IMR-90 (cell line): ENCODE data around the gene EDDM13. TPM values are rescaled to one million over a fixed set of nuclear protein-coding genes. Genes with fewer than 3 reads are reported as not detected.
A peak's percentile ranks its signal among the peaks of the same experiment; 100 is the strongest.

Experiments used
- ATAC-seq: fragments of 200-7000 bp; cut with Tn5 transposase; 2 replicates; pipeline ENCODE4 v1.9.1; 2020; ENCODE audit warnings: low read depth, mild to moderate bottlenecking, moderate library complexity
- BruUV-seq: library from RNA; stranded (reverse); fragments of 400-500 nt; replicated peaks from 2 replicates; lab custom pipeline; 2021; lab: Mats Ljungman, UMichigan
- CTCF ChIA-PET: fragments of 300-600 bp; formaldehyde crosslinking; extraction: SDS; loops from one replicate; lab custom pipeline; 2021; ENCODE audit warnings: antibody characterized with exemption; lab: Yijun Ruan, JAX
- POLR2A ChIA-PET: fragments of 300-600 bp; sonication (Branson Sonifier 250); formaldehyde crosslinking; loops from one replicate; lab custom pipeline; 2022; ENCODE audit warnings: antibody characterized with exemption; ENCODE audit not compliant: unreplicated experiment; lab: Charles Lee
- DNase-seq: peaks from one replicate; pipeline ENCODE4 v3.0.0; 2013
- H2AFZ ChIP-seq: replicated peaks from 2 replicates; pipeline ENCODE3; 2013; ENCODE audit warnings: low read length, mild to moderate bottlenecking; ENCODE audit not compliant: poor library complexity
- H2AK5ac ChIP-seq: 2 replicates; pipeline ENCODE4 v1.6.1; 2013; ENCODE audit warnings: low read depth, low read length, inconsistent platforms
- H2AK9ac ChIP-seq: replicated peaks from 2 replicates; pipeline ENCODE3; 2013; ENCODE audit warnings: mild to moderate bottlenecking, low read depth, low read length, moderate library complexity; ENCODE audit not compliant: poor library complexity
- H2BK120ac ChIP-seq: 2 replicates; pipeline ENCODE4 v1.6.1; 2013; ENCODE audit warnings: low read depth, low read length, inconsistent platforms
- H2BK15ac ChIP-seq: 3 replicates; pipeline ENCODE4 v1.6.1; 2013; ENCODE audit warnings: low read depth, low read length, inconsistent platforms
- H2BK20ac ChIP-seq: 2 replicates; pipeline ENCODE4 v1.6.1; 2013; ENCODE audit warnings: low read depth, mild to moderate bottlenecking, inconsistent platforms, low read length, moderate library complexity
- H2BK5ac ChIP-seq: 2 replicates; pipeline ENCODE4 v1.6.1; 2013; ENCODE audit warnings: mild to moderate bottlenecking, low read depth, low read length, inconsistent platforms; ENCODE audit not compliant: poor library complexity, severe bottlenecking
- H3K14ac ChIP-seq: replicated peaks from 2 replicates; pipeline ENCODE4 v1.6.1; 2013; ENCODE audit warnings: low read depth, low read length, inconsistent platforms
- H3K18ac ChIP-seq: 2 replicates; pipeline ENCODE4 v1.6.1; 2013; ENCODE audit warnings: low read depth, low read length, control low read depth
- H3K23ac ChIP-seq: 2 replicates; pipeline ENCODE4 v1.6.1; 2013; ENCODE audit warnings: low read depth, low read length, inconsistent platforms
- H3K27ac ChIP-seq: 2 replicates; pipeline ENCODE4 v1.5.1; 2013; ENCODE audit warnings: mild to moderate bottlenecking, control low read depth, low read length; ENCODE audit not compliant: insufficient read depth
- H3K27me3 ChIP-seq: 2 replicates; pipeline ENCODE4 v1.6.1; 2013; ENCODE audit warnings: low read length; ENCODE audit not compliant: control insufficient read depth, insufficient read depth
- H3K36me3 ChIP-seq: 2 replicates; pipeline ENCODE4 v1.6.1; 2013; ENCODE audit warnings: low read length, mixed read lengths; ENCODE audit not compliant: control insufficient read depth, insufficient read depth
- H3K4ac ChIP-seq: 2 replicates; pipeline ENCODE4 v1.6.1; 2013; ENCODE audit warnings: low read depth, low read length, inconsistent platforms
- H3K4me1 ChIP-seq: 2 replicates; pipeline ENCODE4 v1.6.1; 2013; ENCODE audit warnings: low read length, mixed read lengths; ENCODE audit not compliant: control insufficient read depth, insufficient read depth
- H3K4me2 ChIP-seq: 2 replicates; pipeline ENCODE4 v1.6.1; 2013; ENCODE audit warnings: low read depth, mild to moderate bottlenecking, control low read depth, low read length, moderate library complexity
- H3K4me3 ChIP-seq: 2 replicates; pipeline ENCODE4 v1.5.1; 2013; ENCODE audit warnings: low read depth, mild to moderate bottlenecking, control low read depth, low read length, moderate library complexity; ENCODE audit not compliant: insufficient read depth
- H3K56ac ChIP-seq: 2 replicates; pipeline ENCODE4 v1.6.1; 2013; ENCODE audit warnings: low read length, inconsistent platforms; ENCODE audit not compliant: insufficient read depth; ENCODE audit errors: extremely low read depth
- H3K79me1 ChIP-seq, 2 experiments: 2 replicates each; pipeline ENCODE4 v1.6.1; 2013; ENCODE audit warnings: low read length in 2 of 2, inconsistent platforms in 1 of 2, low read depth in 1 of 2
- H3K9ac ChIP-seq: 2 replicates; pipeline ENCODE4 v1.6.1; 2013; ENCODE audit warnings: low read depth, low read length, control low read depth
- H3K9me1 ChIP-seq: 2 replicates; pipeline ENCODE4 v1.6.1; 2013; ENCODE audit warnings: low read length, inconsistent platforms; ENCODE audit not compliant: insufficient read depth
- H3K9me3 ChIP-seq: 2 replicates; pipeline ENCODE4 v1.6.1; 2013; ENCODE audit warnings: low read length; ENCODE audit not compliant: control insufficient read depth, insufficient read depth
- H4K20me1 ChIP-seq: 2 replicates; pipeline ENCODE4 v1.6.1; 2013; ENCODE audit warnings: low read length, inconsistent platforms; ENCODE audit not compliant: insufficient read depth
- H4K5ac ChIP-seq: 2 replicates; pipeline ENCODE4 v1.6.1; 2013; ENCODE audit warnings: mild to moderate bottlenecking, low read depth, low read length, control low read depth
- H4K8ac ChIP-seq, 2 experiments: 2 replicates each; pipeline ENCODE4 v1.6.1; 2013; ENCODE audit warnings: low read depth in 2 of 2, low read length in 2 of 2, control low read depth in 1 of 2, inconsistent platforms in 1 of 2
- H4K91ac ChIP-seq: 2 replicates; pipeline ENCODE4 v1.6.1; 2013; ENCODE audit warnings: low read depth, low read length, inconsistent platforms; ENCODE audit not compliant: insufficient read depth
- BHLHE40 ChIP-seq: fragments of 150-350 bp; IDR thresholded peaks from 2 replicates; pipeline ENCODE4 v1.6.1; 2016; ENCODE audit warnings: mild to moderate bottlenecking, low read depth, low read length
- CHD1 ChIP-seq: IDR thresholded peaks from 2 replicates; pipeline ENCODE4 v1.6.1; 2012; ENCODE audit warnings: low read depth, low read length, improper control_type of control experiment
- ELK1 ChIP-seq: fragments of 150-350 bp; IDR thresholded peaks from 2 replicates; pipeline ENCODE4 v1.6.1; 2016; ENCODE audit warnings: low read depth, mild to moderate bottlenecking, low read length, moderate library complexity, borderline replicate concordance
- FOS ChIP-seq: fragments of 150-350 bp; IDR thresholded peaks from 2 replicates; pipeline ENCODE4 v1.6.1; 2016; ENCODE audit warnings: low read depth, low read length
- MAFK ChIP-seq: IDR thresholded peaks from 2 replicates; pipeline ENCODE4 v1.6.1; 2012; ENCODE audit warnings: low read depth, low read length, improper control_type of control experiment
- MAZ ChIP-seq: IDR thresholded peaks from 2 replicates; pipeline ENCODE4 v1.6.1; 2012; ENCODE audit warnings: low read depth, mild to moderate bottlenecking, low read length, improper control_type of control experiment, moderate library complexity, borderline replicate concordance
- NFE2L2 ChIP-seq: fragments of 150-350 bp; IDR thresholded peaks from 2 replicates; pipeline ENCODE4 v1.6.1; 2016; ENCODE audit warnings: low read depth, mild to moderate bottlenecking, low read length
- POLR2A ChIP-seq: IDR thresholded peaks from 2 replicates; pipeline ENCODE4 v1.6.1; 2012; ENCODE audit warnings: mild to moderate bottlenecking, low read depth, low read length
- RAD21 ChIP-seq: IDR thresholded peaks from 2 replicates; pipeline ENCODE4 v1.6.1; 2012; ENCODE audit warnings: low read length, improper control_type of control experiment
- RCOR1 ChIP-seq: IDR thresholded peaks from 2 replicates; pipeline ENCODE4 v1.6.1; 2012; ENCODE audit warnings: mild to moderate bottlenecking, low read length, improper control_type of control experiment; ENCODE audit not compliant: insufficient replicate concordance
- RFX5 ChIP-seq: IDR thresholded peaks from 2 replicates; pipeline ENCODE4 v1.8.0; 2012; ENCODE audit warnings: low read depth, mild to moderate bottlenecking, low read length, moderate library complexity
- SMC3 ChIP-seq: fragments of 150-350 bp; IDR thresholded peaks from 2 replicates; pipeline ENCODE4 v1.6.1; 2016; ENCODE audit warnings: low read depth, mild to moderate bottlenecking, antibody characterized with exemption, low read length, moderate library complexity
- WGBS, 2 experiments: methylation state at CpG; one replicate each; pipeline versions ENCODE4 v1.1.5 to v1.1.7; 2013; ENCODE audit warnings: missing lambda C conversion rate in 2 of 2; ENCODE audit not compliant: insufficient read length in 1 of 2; ENCODE audit errors: extremely low coverage in 2 of 2; 5-methylcytosine and 5-hydroxymethylcytosine counted together
- dilution Hi-C: fragments of 300-500 bp; cut with HindIII; formaldehyde crosslinking; loops from one replicate; pipeline ENCODE4 v1.14.3; 2018; ENCODE audit warnings: low sequenced_read_pairs; ENCODE audit not compliant: unreplicated experiment
- in situ Hi-C: fragments of 300-500 bp; cut with MboI; formaldehyde crosslinking; loops from 3 replicates; pipeline ENCODE4 v1.14.3; 2019; ENCODE audit warnings: low sequenced_read_pairs, inconsistent platforms, mixed read lengths
- intact Hi-C: fragments of 100-400 bp; cut with micrococcal nuclease; formaldehyde crosslinking; loops from 2 replicates; pipeline ENCODE4 v1.10.0; 2022
- polyA plus RNA-seq, 3 experiments: library from polyadenylated mRNA; depleted of rRNA; stranded (reverse); fragments of >200 nt; gene quantifications; 2 replicates each; pipeline ENCODE4 v1.2.3, GENCODE V29; 2012; ENCODE audit warnings: low replicate concordance in 1 of 3
- total RNA-seq: library from RNA; depleted of rRNA; stranded (reverse); fragments of >200 nt; gene quantifications from 2 replicates; pipeline ENCODE4 v1.2.3, GENCODE V29; 2012
- TF ChIP-seq, protein P1 (sequence below): conservative IDR thresholded peaks from 2 replicates; pipeline ENCODE4 v1.5.1; 2012; ENCODE audit warnings: mild to moderate bottlenecking, low read depth, low read length, improper control_type of control experiment

EDDM13 gene
- total and polyA plus RNA-seq, 2 of the 4 experiments (the other 2 are of a cell fraction), result not detected

GRCh38 chr19:56252699-56253422 lies 19.7 kb upstream of the EDDM13 start:
- H3K9me3 ChIP-seq, result no peaks in the 10 kb centered on the region; the same call in 1 of the 2 replicates
- H3K36me3 ChIP-seq, result no peaks in the 10 kb centered on the region
- peak overlapping the region; percentile 40 for H4K5ac ChIP-seq
- ChIA-PET POLR2A (interaction anchor here (0.6 kb wide), 1 partner anchor 123 kb away, joined by 4 read pairs; no protein-coding TSS in a partner anchor), CTCF (interaction anchor here (0.6 to 4.9 kb wide), 17 partner anchors 8 to 601 kb away, joined by 3 to 45 read pairs (median 5); no protein-coding TSS in a partner anchor)
- H2AFZ ChIP-seq, result peak overlapping the region; percentile 89
- no peak for TF ChIP-seq ELK1
- TF ChIP-seq SMC3, result peak; percentile 50
- TF ChIP-seq POLR2A, result no peak
- no peak for TF ChIP-seq FOS
- no peak for TF ChIP-seq NFE2L2
- TF ChIP-seq, protein P1, sequence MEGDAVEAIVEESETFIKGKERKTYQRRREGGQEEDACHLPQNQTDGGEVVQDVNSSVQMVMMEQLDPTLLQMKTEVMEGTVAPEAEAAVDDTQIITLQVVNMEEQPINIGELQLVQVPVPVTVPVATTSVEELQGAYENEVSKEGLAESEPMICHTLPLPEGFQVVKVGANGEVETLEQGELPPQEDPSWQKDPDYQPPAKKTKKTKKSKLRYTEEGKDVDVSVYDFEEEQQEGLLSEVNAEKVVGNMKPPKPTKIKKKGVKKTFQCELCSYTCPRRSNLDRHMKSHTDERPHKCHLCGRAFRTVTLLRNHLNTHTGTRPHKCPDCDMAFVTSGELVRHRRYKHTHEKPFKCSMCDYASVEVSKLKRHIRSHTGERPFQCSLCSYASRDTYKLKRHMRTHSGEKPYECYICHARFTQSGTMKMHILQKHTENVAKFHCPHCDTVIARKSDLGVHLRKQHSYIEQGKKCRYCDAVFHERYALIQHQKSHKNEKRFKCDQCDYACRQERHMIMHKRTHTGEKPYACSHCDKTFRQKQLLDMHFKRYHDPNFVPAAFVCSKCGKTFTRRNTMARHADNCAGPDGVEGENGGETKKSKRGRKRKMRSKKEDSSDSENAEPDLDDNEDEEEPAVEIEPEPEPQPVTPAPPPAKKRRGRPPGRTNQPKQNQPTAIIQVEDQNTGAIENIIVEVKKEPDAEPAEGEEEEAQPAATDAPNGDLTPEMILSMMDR, result peak; percentile 74
- TF ChIP-seq RCOR1, result no peak
- TF ChIP-seq BHLHE40, result no peak
- TF ChIP-seq RAD21, result peak; percentile 58
- TF ChIP-seq RFX5, result no peak
- TF ChIP-seq CHD1, result no peak
- TF ChIP-seq MAZ, result no peak
- no peak for TF ChIP-seq MAFK
- no peaks in the 10 kb centered on the region for H3K4me1 ChIP-seq
- DNase-seq, result peak; percentile 65
- no peak overlapping the region for H2AK5ac ChIP-seq
- no peaks in the 10 kb centered on the region for H3K79me1 ChIP-seq
- H3K4me2 ChIP-seq, result no peak overlapping the region
- no TSS peak for BruUV-seq
- no peak overlapping the region for H2BK15ac ChIP-seq
- no peak overlapping the region for H3K4ac ChIP-seq
- in situ Hi-C loops, result loop anchor here (10.0 kb wide), 1 partner anchor 178 kb away; no protein-coding TSS in a partner anchor
- H3K23ac ChIP-seq, result no peak overlapping the region
- dilution Hi-C loops, result no loop called here
- no peak overlapping the region for H2BK120ac ChIP-seq
- no peak overlapping the region for H2BK20ac ChIP-seq
- H2BK5ac ChIP-seq, result no peak overlapping the region
- peak overlapping the region; percentile 69 to 90 for H4K8ac ChIP-seq
- no peak overlapping the region for H3K14ac ChIP-seq
- no peak overlapping the region for H3K56ac ChIP-seq
- ATAC-seq, result peak; percentile 97
- no peak overlapping the region for H3K18ac ChIP-seq
- H2AK9ac ChIP-seq, result peak overlapping the region; percentile 9
- H3K9me1 ChIP-seq, result no peaks in the 10 kb centered on the region
- H3K27ac ChIP-seq, result no peak overlapping the region
- intact Hi-C loops, result loop anchor here (1.0 to 2.0 kb wide), 3 partner anchors 80 to 176 kb away; no protein-coding TSS in a partner anchor
- H3K9ac ChIP-seq, result no peak overlapping the region
- no peaks in the 10 kb centered on the region for H4K20me1 ChIP-seq
- H3K27me3 ChIP-seq, result no peaks in the 10 kb centered on the region
- 30% methylated on average over 2 of the region's 10 CpGs; no CpG with 5 or more reads in 1 of the 2 experiments for WGBS, 2 experiments
- H4K91ac ChIP-seq, result no peak overlapping the region
- no peak overlapping the region for H3K4me3 ChIP-seq
